Posterior cingulate gyrus (tissue), 11 donors: ENCODE measurements around the gene GAD1.

Experiments
- DNase-seq, 10 donors: peaks; one replicate each; pipeline versions ENCODE4 v3.0.0 to v3.0.0-alpha.2; 2020 to 2021; ENCODE audit warnings: mixed read lengths in 3 of 10
- intact Hi-C: fragments of 100-400 bp; cut with DNase I; formaldehyde crosslinking; loops from one replicate; pipeline ENCODE4 v1.15.1; 2023

GAD1 gene

DNA sequence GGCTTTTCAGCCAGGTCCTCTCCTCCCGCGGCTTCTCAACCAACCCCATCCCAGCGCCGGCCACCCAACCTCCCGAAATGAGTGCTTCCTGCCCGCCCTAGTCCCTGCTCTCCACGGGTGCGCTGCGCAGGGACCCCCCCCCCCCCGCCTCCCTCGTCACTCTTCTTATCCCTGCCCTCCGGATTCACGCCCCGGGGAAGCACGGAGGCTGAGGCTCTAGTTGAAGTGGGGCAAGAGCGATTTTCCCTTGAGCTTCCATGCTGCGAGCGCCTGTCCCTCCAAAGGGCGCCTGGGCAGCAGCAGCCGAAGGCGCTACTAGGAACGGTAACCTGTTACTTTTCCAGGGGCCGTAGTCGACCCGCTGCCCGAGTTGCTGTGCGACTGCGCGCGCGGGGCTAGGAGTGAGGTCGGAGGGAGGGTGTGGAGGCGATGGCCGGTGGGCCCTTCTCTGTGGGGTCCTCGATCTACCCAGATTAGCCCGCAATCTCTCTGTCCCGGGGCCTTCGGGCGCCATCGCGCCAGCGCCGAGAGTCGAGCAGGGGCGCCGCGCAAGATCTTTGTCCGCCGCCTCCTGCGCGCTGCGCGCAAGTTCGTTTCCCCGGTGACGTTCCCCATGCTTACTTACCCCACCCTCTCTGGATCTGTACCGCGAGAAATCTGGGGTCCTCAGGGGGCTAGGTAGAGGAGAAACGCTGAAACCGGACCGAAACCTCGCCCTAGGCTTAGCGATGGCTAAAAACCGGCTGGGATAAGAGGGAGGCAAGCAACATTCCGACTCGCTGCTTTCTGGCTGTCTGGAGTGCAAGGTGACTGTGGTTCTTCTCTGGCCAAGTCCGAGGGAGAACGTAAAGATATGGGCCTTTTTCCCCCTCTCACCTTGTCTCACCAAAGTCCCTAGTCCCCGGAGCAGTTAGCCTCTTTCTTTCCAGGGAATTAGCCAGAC is 677 bp downstream of the GAD1 start:
- intact Hi-C loops, result loop anchor here (5.0 kb wide), 1 partner anchor 455 kb away; no protein-coding TSS in a partner anchor
- DNase-seq, result peak in 1 of 10 donors; percentile 82

DNA sequence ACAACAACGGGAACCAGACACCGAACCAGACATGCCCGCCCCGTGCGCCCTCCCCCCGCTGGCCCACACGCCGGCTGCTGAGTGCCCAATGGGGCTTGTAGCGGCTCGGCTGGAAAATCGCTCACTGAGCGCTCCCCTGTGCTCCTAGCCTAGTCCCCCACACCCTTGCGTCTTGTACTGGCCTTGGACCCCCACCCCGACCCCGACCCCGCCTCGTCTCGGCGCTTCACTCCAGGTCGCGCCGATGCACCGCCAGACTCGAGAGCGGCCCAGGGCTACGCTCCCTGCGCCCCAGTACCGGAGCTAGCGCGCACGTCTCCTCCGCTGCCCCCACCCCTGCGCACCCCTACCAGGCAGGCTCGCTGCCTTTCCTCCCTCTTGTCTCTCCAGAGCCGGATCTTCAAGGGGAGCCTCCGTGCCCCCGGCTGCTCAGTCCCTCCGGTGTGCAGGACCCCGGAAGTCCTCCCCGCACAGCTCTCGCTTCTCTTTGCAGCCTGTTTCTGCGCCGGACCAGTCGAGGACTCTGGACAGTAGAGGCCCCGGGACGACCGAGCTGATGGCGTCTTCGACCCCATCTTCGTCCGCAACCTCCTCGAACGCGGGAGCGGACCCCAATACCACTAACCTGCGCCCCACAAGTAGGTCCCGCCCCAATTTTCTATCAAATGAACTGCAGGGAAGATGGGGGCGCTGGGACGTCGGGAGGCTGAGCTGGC is 1.5 kb downstream of the GAD1 start:
- intact Hi-C loops, result loop anchor here (5.0 kb wide), 1 partner anchor 456 kb away; no protein-coding TSS in a partner anchor
- peak in 1 of 10 donors; percentile 79 for DNase-seq

DNA sequence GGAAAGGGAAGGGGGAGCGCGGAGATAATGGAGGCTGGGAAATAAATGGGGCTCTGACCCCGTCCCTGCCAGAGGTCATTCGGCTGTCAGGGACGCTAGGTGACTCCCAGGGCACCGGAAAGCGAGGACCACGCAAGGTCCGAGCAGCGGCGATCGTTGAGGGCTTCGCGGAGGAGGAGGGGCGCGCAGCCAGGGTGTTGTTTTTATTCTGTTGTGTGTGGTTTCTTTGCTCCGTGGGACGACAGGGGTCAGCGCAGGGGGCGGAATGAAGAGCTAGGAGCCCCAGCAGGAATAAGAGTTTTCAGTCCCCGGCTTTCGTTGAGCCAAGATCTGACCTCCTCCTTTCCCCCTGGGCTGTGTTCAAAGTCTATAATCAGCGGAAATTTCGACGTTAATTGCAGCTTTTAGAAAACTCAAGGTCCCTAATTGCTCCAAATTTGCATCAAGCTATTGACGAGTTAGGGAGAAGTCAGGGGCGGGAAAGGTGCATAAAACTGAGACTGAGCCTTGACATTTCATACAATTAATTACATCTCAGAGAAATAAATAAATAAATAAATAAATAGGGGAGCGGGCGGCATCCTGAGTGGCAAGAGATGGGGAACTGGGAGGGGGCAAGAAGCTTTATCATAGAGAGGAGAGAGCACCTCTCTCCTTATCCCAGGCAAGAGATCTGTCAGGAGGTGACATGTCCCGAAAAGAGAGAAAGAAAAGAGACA is 2.2 kb downstream of the GAD1 start:
- DNase-seq, result peak in 1 of 10 donors; percentile 37
- intact Hi-C loops, result loop anchor here (5.0 kb wide), 1 partner anchor 457 kb away; no protein-coding TSS in a partner anchor

DNA sequence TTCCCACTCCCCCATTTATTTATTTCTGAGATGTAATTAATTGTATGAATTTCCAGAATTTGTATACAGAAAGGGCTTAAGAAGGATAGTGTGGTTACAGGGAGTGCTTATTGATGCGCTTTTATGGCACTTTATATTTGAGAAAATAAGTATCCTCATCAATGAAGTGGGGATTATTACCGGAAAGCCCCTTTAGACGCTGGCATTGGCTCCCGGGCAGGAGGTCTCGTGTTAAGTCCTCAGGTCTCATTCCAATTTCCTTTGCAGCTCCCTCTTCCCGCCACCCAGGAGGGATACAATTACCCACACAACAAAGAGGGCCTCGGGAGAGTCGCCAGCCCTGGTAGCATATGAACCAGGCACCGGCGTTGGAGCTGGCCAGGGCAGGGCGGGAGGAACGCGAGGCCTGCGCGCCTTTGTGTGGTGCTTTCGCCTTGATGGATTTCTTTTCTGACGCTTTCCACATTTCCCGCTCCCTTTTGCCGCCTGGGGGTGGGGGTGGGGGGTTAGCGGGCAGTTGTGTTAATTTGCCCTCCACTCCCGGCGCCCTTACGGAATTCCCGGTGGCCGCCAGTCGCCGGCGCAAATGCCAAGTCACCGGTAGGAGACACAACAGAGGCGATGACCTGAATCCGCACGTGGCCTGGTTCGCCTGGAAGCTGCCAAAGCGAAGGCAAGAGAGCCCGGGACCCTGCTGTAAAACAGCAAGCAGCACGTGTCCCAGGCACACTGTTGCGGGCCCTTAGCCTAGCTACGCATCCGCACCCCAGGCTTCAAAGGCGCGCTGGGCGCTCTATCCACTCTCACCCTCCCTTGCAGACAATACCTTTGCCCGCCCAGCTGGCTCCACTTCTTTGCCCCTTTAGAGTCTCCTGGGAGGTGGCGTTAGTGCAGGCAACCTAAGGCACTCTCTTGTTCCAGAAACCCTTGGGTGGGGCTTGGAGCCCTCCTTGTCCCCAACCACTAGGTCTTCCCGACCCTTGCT is 3.3 kb downstream of the GAD1 start:
- intact Hi-C loops, result loop anchor here (5.0 kb wide), 1 partner anchor 458 kb away; no protein-coding TSS in a partner anchor
- DNase-seq, result peak in 1 of 10 donors; percentile 82

DNA sequence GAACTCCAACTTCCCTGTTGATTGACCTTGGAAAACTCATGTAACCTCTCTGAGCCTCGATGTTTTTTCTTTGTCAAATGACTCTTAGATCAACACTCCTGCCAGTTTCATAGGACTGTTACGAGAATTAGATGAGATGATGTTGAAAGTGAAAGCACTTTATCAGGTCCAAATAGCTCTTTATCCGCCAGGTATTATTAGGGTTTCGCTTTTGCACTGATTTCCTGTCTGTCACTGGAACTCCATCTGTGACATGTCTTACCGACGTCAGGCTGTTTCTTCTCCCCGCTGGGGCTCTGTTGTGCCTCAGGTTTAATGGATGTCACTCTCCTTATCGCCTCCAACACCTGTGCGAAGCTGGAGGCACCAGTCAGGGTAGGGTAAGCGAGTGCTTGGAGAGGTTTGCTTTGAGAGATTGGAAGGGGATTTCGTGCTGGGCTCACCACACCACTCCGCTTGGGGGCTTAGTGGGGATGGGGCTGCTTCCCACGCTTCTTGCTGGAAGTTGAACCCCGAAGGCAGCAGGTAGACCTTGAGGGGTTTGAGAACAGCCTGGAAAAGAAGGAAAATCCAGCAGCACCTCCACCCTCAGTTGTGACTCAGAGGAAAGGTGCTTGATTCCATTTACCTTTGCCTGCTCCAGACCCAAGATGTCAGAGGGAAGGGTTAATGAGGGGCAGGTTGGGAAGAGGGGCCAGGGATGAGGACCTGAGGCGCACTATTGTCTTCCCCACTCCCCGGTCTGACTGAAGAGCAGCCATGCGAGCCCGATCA is 4.3 kb downstream of the GAD1 start:
- intact Hi-C loops, result no loop called here
- DNase-seq, result peak in 1 of 10 donors; percentile 62

DNA sequence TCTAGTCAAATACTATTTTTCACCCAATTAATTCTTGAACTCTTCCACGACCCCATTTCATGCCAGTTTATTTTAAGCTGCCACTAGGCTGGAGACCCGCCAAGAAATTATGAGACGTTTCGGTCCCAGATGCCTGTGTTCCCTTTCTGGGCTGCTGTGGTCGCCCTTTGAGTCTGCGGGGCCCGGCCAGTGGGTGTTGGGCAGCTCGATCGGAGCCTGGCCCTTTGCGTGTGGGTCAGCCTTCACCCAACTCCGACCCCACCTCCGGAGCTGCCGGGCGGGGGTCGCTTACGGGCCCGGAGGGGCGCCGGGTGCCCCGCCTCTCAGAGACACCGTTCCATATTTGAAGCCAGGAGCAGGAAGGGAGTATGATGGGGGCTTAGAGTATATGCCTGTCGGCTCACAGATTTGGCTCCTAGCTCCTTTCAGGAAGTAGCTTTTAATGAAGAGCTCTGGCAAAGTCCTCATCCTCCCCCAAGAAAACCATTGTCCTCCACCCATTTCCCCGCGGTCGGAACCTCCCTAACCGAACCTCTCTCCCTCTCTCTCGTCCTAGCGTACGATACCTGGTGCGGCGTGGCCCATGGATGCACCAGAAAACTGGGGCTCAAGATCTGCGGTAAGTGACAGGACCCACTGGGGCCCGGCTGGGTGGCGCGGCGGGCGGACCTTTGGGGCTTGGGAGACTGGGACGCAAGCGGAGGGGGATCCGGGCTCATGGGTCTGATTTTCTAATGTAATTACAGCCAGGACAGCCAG is 5.0 kb downstream of the GAD1 start:
- DNase-seq, result peak in 1 of 10 donors; percentile 75
- intact Hi-C loops, result no loop called here

DNA sequence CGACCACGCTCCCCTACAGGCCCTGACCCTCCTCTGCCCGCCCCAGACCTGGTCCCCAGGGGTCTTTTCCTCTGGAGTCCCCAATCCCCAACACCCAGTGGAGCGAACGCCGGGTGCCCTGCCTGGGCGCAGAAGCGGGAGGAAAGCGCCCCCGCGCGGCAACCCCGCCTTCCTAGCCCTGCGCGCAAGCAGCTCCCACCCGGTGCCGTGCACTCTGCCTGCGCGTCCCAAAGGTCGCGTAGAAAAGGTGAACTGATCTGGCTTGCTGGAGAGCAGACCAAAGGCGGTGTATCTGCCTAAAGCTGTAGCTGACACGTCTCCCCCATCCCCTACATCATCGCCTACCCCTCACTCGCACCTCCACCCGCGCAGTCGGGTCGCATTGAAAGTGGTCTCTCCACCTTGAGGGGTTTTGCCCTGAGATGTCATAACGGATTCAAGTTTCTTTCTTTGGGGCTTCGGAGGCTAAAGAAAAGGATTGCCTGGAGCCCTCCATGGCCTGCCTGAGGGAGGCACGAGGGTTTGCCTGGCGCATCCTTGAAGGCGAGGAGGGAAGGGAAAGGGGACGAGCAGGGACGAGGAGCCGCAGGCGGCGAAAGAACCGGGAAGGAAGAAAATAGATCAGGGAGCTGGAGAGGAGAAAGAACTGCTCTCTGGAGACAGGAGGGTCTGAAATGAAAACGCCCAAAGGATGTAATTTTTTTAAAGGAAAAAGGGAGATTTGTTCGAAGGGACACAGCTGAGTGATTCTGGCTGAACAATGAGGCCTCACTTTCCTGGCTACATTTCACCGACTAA is 5.8 kb downstream of the GAD1 start:
- intact Hi-C loops, result no loop called here
- DNase-seq, result peak in 1 of 10 donors; percentile 88

DNA sequence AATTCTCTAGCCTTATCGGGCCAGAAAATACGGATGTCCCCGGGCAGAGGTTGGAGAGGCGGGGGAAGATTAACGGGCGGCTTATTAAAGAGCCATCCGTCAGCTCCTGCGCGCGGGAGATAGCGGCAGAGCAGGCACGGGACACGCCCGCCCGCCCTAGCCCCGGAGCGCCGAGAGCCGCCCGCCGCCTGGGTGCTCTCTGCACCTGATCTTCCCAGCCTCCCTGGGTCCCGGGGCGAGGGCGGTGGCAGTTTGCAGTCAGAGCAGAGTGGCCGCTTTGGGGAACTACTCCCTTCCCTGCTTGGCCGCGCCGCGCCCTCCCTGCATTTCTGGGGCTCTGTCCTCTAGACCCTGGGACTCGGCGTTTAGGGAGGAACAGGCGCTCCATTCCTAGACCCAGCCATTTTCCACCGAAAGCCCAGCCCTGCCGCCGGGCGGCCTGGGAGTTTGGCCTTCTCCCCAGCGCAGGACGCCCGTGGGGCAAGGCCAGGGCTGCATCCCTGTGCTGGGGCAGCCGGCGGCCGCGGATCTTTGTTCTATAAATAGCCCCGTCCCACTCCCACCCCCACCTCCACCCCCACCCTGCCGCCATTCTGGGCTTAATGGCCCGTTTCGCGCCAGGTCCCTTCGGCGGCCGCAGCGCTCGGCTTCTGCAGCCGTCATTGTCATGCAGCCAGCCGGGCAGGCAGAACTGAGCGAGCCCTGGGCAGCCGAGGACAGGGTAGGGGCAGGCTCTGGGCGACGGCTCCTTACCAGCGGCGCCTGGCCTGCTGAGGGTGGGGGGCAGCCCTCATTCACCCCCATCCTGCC is 6.6 kb downstream of the GAD1 start:
- intact Hi-C loops, result no loop called here
- DNase-seq, result peak in 2 of 10 donors; percentile 18 to 78

DNA sequence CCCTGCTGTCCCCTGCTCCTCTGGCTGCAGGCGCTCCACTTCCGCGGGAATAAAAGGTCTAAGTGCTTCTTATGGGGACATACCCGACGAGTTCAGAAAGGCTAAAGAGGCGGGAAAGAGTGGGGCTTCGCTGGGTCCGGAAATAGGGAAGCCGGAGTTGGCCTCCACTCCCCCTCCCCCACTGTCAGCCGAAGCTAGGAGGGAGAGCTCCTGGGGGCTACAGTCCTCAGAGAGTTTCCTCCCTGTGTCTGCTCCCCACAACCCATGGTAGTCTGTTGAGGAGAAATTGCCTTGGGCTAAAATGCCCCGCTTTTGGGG is 7.2 kb downstream of the GAD1 start:
- no peak for DNase-seq
- intact Hi-C loops, result no loop called here

DNA sequence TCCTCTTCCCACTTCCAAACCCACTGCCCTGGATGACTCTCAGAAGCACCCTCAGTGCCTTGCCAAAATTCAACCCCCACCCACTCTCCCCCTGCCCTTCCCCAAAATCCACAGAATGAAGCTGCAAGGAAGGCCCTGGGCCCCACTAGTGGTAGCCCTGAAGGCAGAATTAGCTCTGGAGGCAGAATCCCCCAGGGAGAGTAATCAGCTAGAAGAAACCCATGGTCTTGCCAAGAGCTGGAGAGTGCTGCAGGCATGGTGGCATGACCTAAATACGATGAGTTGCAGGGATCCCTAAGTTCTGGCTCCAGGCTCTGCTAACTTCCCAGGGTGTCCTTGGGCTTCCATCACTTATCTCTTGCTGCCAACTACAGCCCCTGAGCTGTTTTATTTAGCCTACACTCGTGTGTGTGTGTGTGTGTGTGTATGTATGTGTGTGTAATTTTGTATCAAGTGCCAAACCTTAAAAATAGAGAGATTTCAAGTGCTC is 7.9 kb downstream of the GAD1 start:
- peak in 1 of 10 donors; percentile 20 for DNase-seq
- intact Hi-C loops, result no loop called here

DNA sequence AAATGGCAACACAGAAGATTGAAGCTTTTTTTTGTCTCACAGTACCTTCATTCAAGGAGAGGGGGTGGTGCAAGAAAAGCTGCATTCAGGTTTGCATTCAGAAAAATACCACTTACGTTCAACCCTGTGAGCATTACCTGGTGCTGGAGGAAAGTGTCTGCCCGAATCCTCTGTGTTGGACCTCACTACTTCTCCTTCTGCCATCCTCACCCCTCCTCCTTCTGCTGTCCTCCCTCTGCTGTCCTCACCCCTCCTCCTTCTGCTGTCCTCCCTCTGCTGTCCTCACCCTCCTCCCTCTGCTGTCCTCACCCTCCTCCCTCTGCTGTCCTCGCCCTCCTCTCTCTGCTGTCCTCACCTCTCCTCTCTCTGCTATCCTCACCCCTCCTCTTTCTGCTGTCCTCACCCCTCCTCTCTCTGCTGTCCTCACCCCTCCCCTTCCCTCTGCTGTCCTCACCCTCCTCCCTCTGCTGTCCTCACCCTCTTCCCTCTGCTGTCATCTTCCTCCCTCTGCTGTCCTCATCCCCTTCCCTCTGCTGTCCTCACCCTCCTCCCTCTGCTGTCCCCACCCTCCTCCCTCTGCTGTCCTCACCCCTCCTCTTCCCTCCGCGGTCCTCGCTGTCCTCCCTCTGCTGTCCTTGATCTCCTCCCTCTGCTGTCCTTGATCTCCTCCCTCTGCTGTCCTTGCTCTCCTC is 11.3 kb downstream of the GAD1 start:
- intact Hi-C loops, result no loop called here
- no peak for DNase-seq

DNA sequence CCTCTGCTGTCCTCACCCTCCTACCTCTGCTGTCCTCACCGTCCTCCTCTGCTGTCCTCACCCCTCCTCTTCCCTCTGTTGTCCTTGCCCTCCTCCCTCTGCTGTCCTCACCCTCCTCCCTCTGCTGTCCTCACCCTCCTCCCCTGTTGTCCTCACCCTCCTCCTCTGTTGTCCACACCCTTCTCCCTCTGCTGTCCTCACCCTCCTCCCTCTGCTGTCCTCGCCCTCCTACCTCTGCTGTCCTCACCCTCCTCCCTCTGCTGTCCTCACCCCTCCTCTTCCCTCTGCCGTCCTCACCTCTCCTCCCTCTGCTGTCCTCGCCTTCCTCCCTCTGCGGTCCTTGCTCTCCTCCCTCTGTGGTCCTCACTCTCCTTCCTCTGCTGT is 11.8 kb downstream of the GAD1 start:
- intact Hi-C loops, result no loop called here
- DNase-seq, result no peak

DNA sequence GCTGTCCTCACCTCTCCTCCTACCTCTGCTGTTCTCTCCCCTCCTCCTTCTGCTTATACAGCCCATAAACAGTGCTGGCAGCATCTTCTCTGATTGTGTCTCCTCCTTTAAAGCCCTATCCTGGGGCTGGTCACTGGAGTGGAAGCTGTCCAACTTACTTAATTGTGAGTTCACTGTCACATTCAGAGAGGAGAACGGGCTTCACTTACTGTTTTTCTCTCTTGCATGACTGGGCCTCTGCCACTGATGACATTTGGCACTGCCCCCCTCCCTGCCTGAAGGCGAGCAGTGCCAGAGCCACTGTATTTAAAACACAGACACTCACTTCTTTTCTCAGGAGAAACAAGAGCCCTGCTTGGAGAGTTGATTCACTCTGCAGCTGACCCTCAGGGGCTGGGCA is 12.3 kb downstream of the GAD1 start:
- DNase-seq, result no peak
- intact Hi-C loops, result no loop called here

DNA sequence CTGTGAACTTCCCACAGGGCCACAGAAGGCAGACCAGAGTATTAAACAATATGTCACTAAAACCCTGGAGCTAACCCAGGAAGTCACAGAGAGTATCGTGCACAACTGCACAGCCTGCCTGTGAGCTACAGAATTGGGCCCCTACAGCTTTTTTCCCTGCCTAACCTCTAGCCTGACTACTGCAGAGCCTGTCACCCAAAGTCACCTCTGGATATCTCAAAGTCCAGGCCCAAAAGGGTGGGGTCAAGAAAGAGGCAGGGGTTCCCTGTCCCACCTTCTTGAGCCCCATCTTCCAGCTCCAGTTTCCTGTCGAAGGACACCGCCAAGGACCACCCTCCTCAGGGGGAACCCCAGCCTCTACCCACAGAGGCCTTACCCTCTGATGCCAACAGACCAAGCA is 13.5 kb downstream of the GAD1 start:
- intact Hi-C loops, result no loop called here
- DNase-seq, result no peak

DNA sequence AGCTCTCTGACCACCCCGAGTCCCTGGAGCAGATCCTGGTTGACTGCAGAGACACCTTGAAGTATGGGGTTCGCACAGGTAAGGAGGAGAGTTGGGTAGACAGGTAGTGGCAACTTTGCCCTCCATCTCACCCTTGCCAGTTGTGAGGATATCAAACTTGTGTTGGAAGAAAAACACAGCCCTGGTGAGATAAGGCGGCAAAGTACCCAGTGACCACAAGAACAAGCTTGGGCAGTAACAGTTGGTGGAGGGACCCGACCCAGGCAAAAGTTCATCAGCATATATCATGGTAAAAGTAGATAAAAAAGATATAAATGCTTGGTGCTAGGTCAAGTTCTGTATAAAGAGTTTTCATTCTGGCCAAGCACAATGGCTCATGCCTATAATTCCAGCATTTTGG is 14.4 kb downstream of the GAD1 start:
- DNase-seq, result no peak
- intact Hi-C loops, result no loop called here

DNA sequence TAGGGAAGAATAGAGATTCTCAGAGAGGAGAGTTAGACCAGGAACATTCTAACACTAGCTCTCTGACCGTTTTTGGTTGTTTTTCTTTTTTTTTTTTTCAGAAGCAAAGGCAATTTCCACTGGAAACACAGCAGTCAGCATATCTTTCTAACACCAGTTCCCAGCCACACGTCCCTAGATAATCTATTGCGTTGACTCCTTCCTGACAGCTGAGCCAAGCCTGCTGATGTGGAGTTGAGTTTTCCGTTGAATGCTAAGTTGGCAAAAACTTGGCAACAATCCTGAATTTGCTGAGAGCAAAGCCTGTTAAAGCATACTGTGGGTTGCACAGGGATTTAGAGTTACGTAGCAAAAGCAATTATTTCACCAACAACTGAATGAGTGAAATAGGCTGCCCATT is 19.3 kb downstream of the GAD1 start:
- intact Hi-C loops, result no loop called here
- DNase-seq, result no peak
